Activated naive CD4-positive, alpha-beta T cell treated with anti-CD3 and anti-CD28 coated beads, Interleukin-2, amount 10 ng/mL, durations not matched to agents 7 days and 5 days (primary cell): ENCODE measurements around the gene GOLPH3L.
A peak's percentile ranks its signal among the peaks of the same experiment; 100 is the strongest.
"Not testable (repeated sequence)": the region's sequence is repeated elsewhere in the genome, so short reads cannot be mapped to it uniquely, and the experiment has no call there.

ENCODE experiments used
- CTCF ChIA-PET: fragments of 350-600 bp; sonication (Branson Sonifier 250); formaldehyde crosslinking; loops from one replicate; lab custom pipeline; 2021; ENCODE audit warnings: antibody characterized with exemption; lab: Charles Lee
- DNase-seq: peaks from one replicate; pipeline ENCODE4 v3.0.0-alpha.2; 2020
- H3K27ac Mint-ChIP-seq: one replicate; pipeline ENCODE4 v1.8.0; 2021; ENCODE audit warnings: mild to moderate bottlenecking, moderate library complexity, mixed read lengths
- H3K27me3 Mint-ChIP-seq: one replicate; pipeline ENCODE4 v1.8.0; 2021; ENCODE audit warnings: mild to moderate bottlenecking, mixed read lengths
- H3K36me3 Mint-ChIP-seq: one replicate; pipeline ENCODE4 v1.8.0; 2021; ENCODE audit warnings: mixed read lengths
- H3K4me1 Mint-ChIP-seq: one replicate; pipeline ENCODE4 v1.8.0; 2021; ENCODE audit warnings: mixed read lengths
- H3K4me3 Mint-ChIP-seq: one replicate; pipeline ENCODE4 v1.8.0; 2021; ENCODE audit warnings: mild to moderate bottlenecking, moderate library complexity, mixed read lengths
- H3K9me3 Mint-ChIP-seq: one replicate; pipeline ENCODE4 v1.8.0; 2021; ENCODE audit warnings: mixed read lengths

GOLPH3L gene

GRCh38 chr1:150641126-150641815, 55.7 kb downstream of the GOLPH3L start:
- H3K4me1 Mint-ChIP-seq, H3K4me3 Mint-ChIP-seq, DNase-seq, H3K27ac Mint-ChIP-seq, H3K36me3 Mint-ChIP-seq, CTCF ChIA-PET, H3K9me3 Mint-ChIP-seq, H3K27me3 Mint-ChIP-seq: not testable (repeated sequence)

- not testable (repeated sequence) for H3K9me3 Mint-ChIP-seq, H3K36me3 Mint-ChIP-seq, H3K27me3 Mint-ChIP-seq, DNase-seq, H3K4me3 Mint-ChIP-seq, H3K27ac Mint-ChIP-seq, H3K4me1 Mint-ChIP-seq
- CTCF ChIA-PET, result interaction anchor here (1.0 to 1.2 kb wide), 2 partner anchors 78 to 357 kb away, joined by 3 read pairs; no protein-coding TSS in a partner anchor
Observed at GRCh38 chr1:150638430-150638829, 58.5 kb downstream of the GOLPH3L start.

DNA sequence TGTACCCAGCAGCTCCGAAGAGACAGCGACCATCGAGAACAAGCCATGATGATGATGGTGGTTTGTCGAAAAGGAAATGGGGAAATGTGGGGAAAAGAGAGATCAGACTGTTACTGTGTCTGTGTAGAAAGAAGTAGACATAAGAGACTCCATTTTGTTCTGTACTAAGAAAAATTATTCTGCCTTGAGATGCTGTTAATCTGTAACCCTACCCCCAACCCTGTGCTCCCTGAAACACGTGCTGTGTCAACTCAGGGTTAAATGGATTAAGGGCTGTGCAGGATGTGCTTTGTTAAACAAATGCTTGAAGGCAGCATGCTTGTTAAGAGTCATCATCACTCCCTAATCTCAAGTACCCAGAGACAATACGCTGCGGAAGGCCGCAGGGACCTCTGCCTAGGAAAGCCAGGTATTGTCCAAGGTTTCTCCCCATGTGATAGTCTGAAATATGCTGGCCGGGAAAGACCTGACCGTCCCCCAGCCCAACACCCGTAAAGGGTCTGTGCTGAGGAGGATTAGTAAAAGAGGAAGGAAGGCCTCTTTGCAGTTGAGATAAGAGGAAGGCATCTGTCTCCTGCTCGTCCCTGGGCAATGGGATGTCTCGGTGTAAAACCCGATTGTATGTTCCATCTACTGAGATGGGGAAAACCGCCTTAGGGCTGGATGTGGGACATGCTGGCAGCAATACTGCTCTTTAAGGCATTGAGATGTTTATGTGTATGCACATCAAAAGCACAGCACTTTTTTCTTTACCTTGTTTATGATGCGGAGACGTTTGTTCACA, 61.9 kb downstream of the GOLPH3L start:
- H3K27ac Mint-ChIP-seq, H3K4me1 Mint-ChIP-seq, H3K27me3 Mint-ChIP-seq, H3K36me3 Mint-ChIP-seq, H3K4me3 Mint-ChIP-seq, H3K9me3 Mint-ChIP-seq, DNase-seq, CTCF ChIA-PET: not testable (repeated sequence)

DNA sequence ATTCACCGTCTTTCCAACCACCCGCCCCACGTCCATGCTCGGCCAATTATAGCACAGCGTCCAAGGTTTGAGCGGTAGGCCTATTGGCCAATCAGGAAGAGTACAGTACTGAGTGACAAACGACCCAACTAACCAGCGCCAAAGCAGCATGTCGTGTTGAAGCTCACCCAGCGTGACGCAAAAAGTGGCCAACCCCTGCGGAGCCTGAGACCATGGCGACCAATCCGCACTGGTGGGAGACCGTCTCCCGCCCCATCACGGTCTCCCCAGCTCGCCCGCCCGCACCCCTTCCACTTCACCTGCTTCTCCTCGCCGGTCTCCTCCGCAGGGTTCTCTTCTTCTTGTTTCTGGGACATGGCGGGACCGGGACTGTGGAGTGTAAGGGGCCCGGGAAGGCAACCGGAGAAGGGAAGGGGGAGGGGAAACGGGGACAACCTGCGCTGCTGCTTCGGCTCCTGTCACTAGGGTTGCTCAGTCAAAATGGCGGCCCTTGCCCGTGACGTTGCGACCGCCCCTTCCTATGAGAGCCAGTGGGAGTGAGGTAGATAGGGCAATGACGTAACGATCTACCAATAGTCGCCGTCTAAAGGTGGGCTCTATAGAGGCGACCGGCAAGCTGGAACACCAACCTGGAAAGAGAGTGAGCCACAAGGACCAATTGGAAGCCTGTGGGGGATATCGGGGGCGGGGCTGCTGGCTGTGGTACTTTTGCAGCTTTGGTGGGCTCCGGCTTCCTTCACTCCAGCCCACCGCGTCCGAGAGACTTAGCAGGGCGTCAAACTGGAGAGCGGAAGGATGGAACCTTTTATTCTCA, 67.6 kb downstream of the GOLPH3L start, which contains the start of gene ENSA:
ENSA (minus strand) TSS at position 498 of the 814 bp plus-strand sequence; CDS start at position 356, 142 bp downstream.
- no peak within 1 kb of the TSS for H3K4me3 Mint-ChIP-seq
- no peak within 1 kb of the TSS for H3K27ac Mint-ChIP-seq
- H3K9me3 Mint-ChIP-seq, result no peaks in the 10 kb centered on the region
- H3K36me3 Mint-ChIP-seq, result peaks cover 36% of the 10 kb centered on the region
- CTCF ChIA-PET, result interaction anchor here (0.6 to 3.6 kb wide), 9 partner anchors 9 to 344 kb away, joined by 3 to 58 read pairs (median 4); partner anchors contain the start of gene MCL1
- peaks cover 21% of the 10 kb centered on the region for H3K4me1 Mint-ChIP-seq
- DNase-seq, result peak; percentile 98
- no peaks in the 10 kb centered on the region for H3K27me3 Mint-ChIP-seq

DNA sequence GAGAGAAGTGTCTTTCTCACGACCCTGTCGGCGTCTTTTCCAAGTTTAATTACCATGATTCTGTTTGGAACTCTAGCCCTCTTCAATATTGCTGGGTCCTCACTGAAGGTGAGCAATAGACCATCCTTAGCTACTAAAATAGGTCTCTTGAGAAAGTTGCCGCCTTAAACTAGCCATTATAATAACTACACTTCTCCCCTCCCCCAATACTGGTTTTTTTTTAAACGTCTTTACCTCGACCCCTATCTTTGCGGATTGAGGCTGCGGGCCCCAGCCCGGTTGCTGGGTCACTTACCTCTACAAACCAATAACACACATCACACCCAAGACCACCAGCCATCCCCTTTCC, 68.2 kb downstream of the GOLPH3L start:
- no peak overlapping the region for H3K27ac Mint-ChIP-seq
- H3K9me3 Mint-ChIP-seq, result no peaks in the 10 kb centered on the region
- CTCF ChIA-PET, result interaction anchor here (0.9 to 3.6 kb wide), 6 partner anchors 8 to 345 kb away, joined by 3 to 58 read pairs (median 4); partner anchors contain the start of gene MCL1
- H3K36me3 Mint-ChIP-seq, result peaks cover 39% of the 10 kb centered on the region
- peaks cover 26% of the 10 kb centered on the region for H3K4me1 Mint-ChIP-seq
- no peak for DNase-seq
- no peak overlapping the region for H3K4me3 Mint-ChIP-seq
- H3K27me3 Mint-ChIP-seq, result no peaks in the 10 kb centered on the region

DNA sequence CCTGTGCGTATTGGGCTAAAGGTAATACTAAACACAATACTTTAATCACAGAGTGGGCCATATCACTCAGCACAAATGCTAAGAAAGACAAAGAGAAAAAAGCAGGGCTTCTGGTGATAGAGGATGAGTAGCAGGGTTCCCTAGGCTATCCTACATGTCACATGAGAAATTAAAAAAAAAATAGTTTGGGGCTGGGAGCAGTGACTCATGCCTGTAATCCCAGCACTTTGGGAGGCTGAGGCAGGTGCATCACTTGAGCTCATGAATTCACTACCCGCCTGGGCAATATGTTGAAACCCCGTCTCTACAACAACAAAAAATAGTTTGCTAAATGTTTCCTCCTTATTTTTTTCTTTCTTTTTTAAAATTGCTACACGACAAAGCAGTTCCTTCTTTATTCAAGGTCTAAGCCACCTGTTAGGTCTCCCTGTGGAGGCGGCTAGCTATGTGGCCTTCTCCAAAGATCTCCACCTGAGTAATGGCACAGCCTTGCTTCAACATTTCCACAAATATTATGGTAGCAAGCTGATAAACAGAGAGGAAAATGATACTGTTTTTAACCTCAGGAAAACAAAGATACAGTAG, 69.0 kb downstream of the GOLPH3L start:
- no peak for DNase-seq
- H3K36me3 Mint-ChIP-seq, result peaks cover 43% of the 10 kb centered on the region
- H3K27ac Mint-ChIP-seq, result no peak overlapping the region
- H3K4me3 Mint-ChIP-seq, result no peak overlapping the region
- no peaks in the 10 kb centered on the region for H3K9me3 Mint-ChIP-seq
- H3K4me1 Mint-ChIP-seq, result peaks cover 34% of the 10 kb centered on the region
- CTCF ChIA-PET, result interaction anchor here (1.2 to 3.6 kb wide), 6 partner anchors 8 to 295 kb away, joined by 3 to 58 read pairs (median 4); no protein-coding TSS in a partner anchor
- no peaks in the 10 kb centered on the region for H3K27me3 Mint-ChIP-seq

DNA sequence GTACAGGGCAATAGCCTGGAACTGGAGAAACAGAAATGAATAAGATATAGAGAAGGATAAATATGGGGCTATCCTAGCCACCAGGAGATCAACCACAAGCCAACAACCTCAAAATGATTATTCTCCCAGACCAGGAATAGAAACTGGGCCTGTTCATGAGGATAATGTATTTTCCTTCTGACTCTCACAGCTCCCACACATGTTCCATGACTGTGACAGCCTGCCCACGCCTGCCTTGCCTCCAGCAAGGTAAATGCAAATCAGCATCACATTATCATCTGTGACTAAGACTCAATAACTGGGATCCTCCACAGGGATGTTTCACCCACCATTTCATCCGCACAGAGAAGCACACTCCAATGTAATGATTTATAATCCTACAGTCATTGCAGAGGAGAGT, 70.8 kb downstream of the GOLPH3L start:
- Mint-ChIP-seq H3K9me3 (no peaks in the 10 kb centered on the region), H3K27ac (peak overlapping the region; percentile 33), H3K4me3 (no peak overlapping the region), H3K27me3 (no peaks in the 10 kb centered on the region), H3K36me3 (peaks cover 54% of the 10 kb centered on the region), H3K4me1 (peaks cover 51% of the 10 kb centered on the region)
- no peak for DNase-seq
- CTCF ChIA-PET, result interaction anchor here (1.5 to 1.6 kb wide), 2 partner anchors 54 to 65 kb away, joined by 5 to 13 read pairs; no protein-coding TSS in a partner anchor

DNA sequence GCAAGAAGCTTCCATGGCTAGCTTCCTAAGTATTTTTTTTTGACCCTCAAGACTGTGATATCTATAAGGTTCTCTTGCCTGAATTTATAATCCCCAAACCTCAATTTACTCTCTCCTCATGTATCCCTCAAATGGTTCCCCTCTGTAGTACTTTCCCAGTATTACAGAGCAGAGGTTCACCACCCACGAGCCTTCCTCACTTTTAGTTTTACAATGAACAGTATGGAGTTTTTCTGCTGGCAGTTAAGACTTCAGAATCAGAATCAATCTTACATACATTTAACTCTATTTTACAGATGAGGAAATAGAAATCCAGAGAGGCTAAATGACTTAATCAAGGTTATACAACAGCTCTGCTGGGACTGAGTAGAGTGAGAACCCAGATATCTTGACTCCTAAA, 72.4 kb downstream of the GOLPH3L start:
- H3K4me3 Mint-ChIP-seq, H3K27ac Mint-ChIP-seq, DNase-seq, H3K27me3 Mint-ChIP-seq, H3K9me3 Mint-ChIP-seq: not testable (repeated sequence)
- H3K4me1 Mint-ChIP-seq, result peaks cover 62% of the 10 kb centered on the region
- peaks cover 58% of the 10 kb centered on the region for H3K36me3 Mint-ChIP-seq
- CTCF ChIA-PET, result interaction anchor here (0.8 to 6.3 kb wide), 3 partner anchors 45 to 298 kb away, joined by 3 to 164 read pairs (median 4); partner anchors contain the start of gene MCL1

DNA sequence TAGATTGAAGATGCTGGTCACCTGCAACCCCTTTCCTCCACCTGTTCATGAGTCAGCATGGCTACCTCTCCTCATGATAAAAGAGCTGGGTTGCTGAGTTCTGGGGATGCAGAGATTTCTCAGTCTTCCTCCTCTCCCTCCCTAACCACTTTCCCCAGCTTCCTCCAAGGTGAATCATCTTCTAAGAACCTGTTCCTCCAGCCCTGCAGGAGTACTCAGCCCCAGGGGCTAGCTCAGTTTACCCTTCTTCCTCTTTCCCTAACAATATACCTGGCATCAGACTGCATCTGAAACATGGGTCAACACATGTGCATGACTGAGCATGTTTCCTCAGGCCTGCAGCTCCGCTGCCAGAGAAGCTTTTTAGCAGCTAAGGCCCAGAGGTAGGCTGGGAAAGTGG, 72.8 kb downstream of the GOLPH3L start:
- not testable (repeated sequence) for H3K27ac Mint-ChIP-seq, H3K9me3 Mint-ChIP-seq, DNase-seq, H3K27me3 Mint-ChIP-seq, H3K4me3 Mint-ChIP-seq
- Mint-ChIP-seq H3K36me3 (peaks cover 63% of the 10 kb centered on the region), H3K4me1 (peaks cover 62% of the 10 kb centered on the region)
- CTCF ChIA-PET, result interaction anchor here (0.8 to 6.3 kb wide), 3 partner anchors 44 to 298 kb away, joined by 3 to 164 read pairs (median 4); partner anchors contain the start of gene MCL1

DNA sequence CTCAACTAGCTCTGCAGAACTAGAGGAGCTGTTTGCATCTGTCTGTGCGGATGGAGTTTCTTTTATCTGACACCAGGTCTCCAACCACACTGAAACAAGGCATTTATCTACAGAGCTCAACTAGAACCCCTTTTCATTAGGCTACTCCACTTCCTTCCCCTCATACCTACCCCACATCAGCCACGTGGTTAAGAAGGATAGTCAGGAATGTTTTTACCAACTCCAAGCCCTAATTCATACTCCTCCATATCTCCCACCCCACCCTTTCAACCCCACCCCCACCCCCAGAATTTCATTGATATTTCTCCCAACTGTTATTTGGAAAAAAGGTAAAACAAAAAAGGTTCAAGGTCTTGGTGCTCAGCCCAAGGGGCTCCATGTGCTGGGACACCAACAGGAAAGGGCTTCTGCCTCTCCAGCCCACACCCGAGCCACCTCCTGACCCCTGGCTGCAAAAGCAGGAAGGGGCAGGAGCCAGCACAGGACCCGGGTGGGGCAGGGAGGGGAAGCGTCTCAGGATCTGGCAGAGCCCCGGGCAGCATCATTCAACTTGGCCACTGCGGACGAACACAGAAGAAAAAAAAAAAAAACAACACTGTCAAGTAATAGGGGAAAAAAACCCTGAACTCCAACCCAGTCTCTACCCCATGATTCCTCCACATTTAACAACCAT, 74.5 kb downstream of the GOLPH3L start:
- peaks cover 58% of the 10 kb centered on the region for H3K4me1 Mint-ChIP-seq

GRCh38 chr1:150621497-150622302, 75.3 kb downstream of the GOLPH3L start:
- peaks cover 55% of the 10 kb centered on the region for H3K36me3 Mint-ChIP-seq
- H3K9me3 Mint-ChIP-seq, result no peaks in the 10 kb centered on the region
- H3K4me3 Mint-ChIP-seq, result no peak overlapping the region
- H3K27me3 Mint-ChIP-seq, result no peaks in the 10 kb centered on the region
- DNase-seq, result peak; percentile 77
- peaks cover 60% of the 10 kb centered on the region for H3K4me1 Mint-ChIP-seq
- CTCF ChIA-PET, result interaction anchor here (0.7 to 6.3 kb wide), 9 partner anchors 8 to 374 kb away, joined by 3 to 164 read pairs (median 3); partner anchors contain the start of genes ENSA, MCL1 and SETDB1
- peak overlapping the region; percentile 78 for H3K27ac Mint-ChIP-seq

More for the DNA sequence above, 74.5 kb downstream of the GOLPH3L start:
- H3K27me3 Mint-ChIP-seq, result no peaks in the 10 kb centered on the region
- CTCF ChIA-PET, result interaction anchor here (0.7 to 6.3 kb wide), 6 partner anchors 37 to 373 kb away, joined by 3 to 164 read pairs (median 3); partner anchors contain the start of gene MCL1
- peaks cover 57% of the 10 kb centered on the region for H3K36me3 Mint-ChIP-seq
- H3K27ac Mint-ChIP-seq, result peak overlapping the region; percentile 78
- no peaks in the 10 kb centered on the region for H3K9me3 Mint-ChIP-seq
- no peak overlapping the region for H3K4me3 Mint-ChIP-seq
- no peak for DNase-seq

DNA sequence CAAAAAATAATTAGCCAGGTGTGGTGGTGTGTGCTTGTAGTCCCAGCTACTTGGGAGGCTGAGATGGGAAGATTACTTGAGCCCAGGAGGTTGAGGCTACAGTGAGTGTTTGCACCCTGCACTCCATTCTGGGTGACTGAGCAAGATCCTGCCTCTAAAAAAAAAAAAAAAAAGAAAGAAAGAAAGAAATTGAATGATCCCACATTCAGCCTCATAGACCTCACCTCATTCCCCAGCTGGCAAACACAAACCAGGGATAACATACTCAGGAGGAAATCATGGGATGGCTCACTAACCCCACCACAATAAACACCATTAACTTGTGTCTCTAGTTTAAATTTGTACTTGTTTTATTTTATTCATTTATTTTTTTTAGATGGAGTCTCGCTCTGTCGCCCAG, 76.0 kb downstream of the GOLPH3L start:
- Mint-ChIP-seq H3K9me3 (no peaks in the 10 kb centered on the region), H3K36me3 (peaks cover 57% of the 10 kb centered on the region), H3K4me1 (peaks cover 64% of the 10 kb centered on the region), H3K4me3 (no peak overlapping the region), H3K27me3 (no peaks in the 10 kb centered on the region), H3K27ac (peak overlapping the region; percentile 50)
- DNase-seq, result no peak
- CTCF ChIA-PET, result interaction anchor here (0.9 to 6.3 kb wide), 10 partner anchors 9 to 305 kb away, joined by 3 to 164 read pairs (median 7); partner anchors contain the start of genes ENSA, GOLPH3L, MCL1 and SETDB1
